Gastrocnemius medialis (tissue), 4 donors: ENCODE data around the gene CRYBG1.

Source experiments
- CTCF ChIP-seq, 5 experiments: fragments of 450-650 bp in 3 of 5; fragments of 200-600 bp in 2 of 5; sonication (generic) in 2 of 5; IDR thresholded peaks in 4 of 5; conservative IDR thresholded peaks in 1 of 5; 1 replicate in 4 of 5; 2 replicates in 1 of 5; pipeline ENCODE4 v1.5.1; 2016 to 2019; ENCODE audit warnings: antibody characterized with exemption in 5 of 5, mild to moderate bottlenecking in 3 of 5, moderate library complexity in 3 of 5
- POLR2A ChIP-seq, 2 donors: fragments of 450-650 bp; IDR thresholded peaks; one replicate each; pipeline ENCODE4 v1.6.1; 2017; ENCODE audit warnings: antibody characterized with exemption in 2 of 2, mild to moderate bottlenecking in 2 of 2, moderate library complexity in 2 of 2

DNA sequence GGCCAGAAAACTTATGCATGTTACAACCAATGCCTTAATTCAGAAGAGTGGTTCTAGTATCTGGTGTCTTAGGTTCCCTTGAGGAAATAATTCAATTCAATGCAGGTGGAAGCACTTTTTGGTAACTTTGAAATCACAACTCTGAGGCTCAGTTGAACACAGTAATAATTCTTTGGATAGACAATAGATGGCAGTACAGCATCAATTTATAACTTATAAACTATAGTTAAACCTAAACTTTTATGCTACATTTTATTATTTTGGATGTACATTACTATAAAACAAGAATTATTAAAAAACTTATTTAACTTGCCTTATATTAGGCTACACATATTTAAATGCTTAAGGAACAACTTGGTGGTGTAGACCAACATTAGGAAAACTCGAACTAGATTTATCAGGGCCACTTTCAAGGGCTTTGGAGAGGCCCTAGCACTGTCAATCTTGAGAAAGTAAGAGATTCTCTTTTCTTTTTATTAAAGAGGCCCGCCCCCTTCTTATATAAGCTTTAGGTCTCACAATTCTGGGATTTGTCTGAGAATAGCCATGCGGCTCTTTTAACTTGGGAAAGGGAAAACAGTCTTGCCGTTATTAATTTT lies 85.9 kb downstream of the CRYBG1 start:
- peak in 3 of 5 experiments; percentile 15 to 43 (median 25) for TF ChIP-seq CTCF (IDR thresholded peaks at IDR 0.05 in 4 of 5, conservative IDR thresholded peaks at IDR 0.05 in 1 of 5)
- no peak for TF ChIP-seq POLR2A (IDR thresholded peaks at IDR 0.05)
